GM12878 (cell line): Measurements from ENCODE around the gene MCTS1. TPM values are rescaled to one million over a fixed set of nuclear protein-coding genes. Genes with fewer than 3 reads are reported as not detected.

Source experiments
- polyA plus RNA-seq, 11 experiments: library from polyadenylated mRNA; depleted of rRNA in 4 of 11; unstranded in 6 of 11; stranded (reverse) in 5 of 11; fragments of >200 nt; fragmentation: Nextera tagmentation in 4 of 11; fragmentation: Illumina TruSeq in 1 of 11; extraction: Ambion mirVana in 4 of 11; extraction: Trizol in 1 of 11; gene quantifications; 1 replicate in 1 of 11; 2 replicates in 10 of 11; pipeline versions ENCODE4 v1.2.1 to v1.2.3, GENCODE V29; 2011 to 2016; ENCODE audit warnings: inconsistent platforms in 2 of 11, missing spikeins in 2 of 11, low read depth in 1 of 11
- total RNA-seq, 4 experiments: library from RNA; depleted of rRNA in 3 of 4; stranded (reverse); fragments of >200 nt in 3 of 4; fragmentation: Illumina TruSeq in 1 of 4; extraction: Trizol in 1 of 4; gene quantifications; 2 replicates each; pipeline versions ENCODE4 v1.2.1 to v1.2.3, GENCODE V29; 2013 to 2021

Gene MCTS1
- total and polyA plus RNA-seq, 10 of the 15 experiments (the other 5 are each of a cell fraction or from before 2014, with no cell fraction given) = 59.5 to 238 (median 115) TPM

Other genes starting within 250 kb of the MCTS1 start
- gene ATP1B4, start 242.0 kb upstream of the MCTS1 start, total RNA-seq (2014; rRNA removed) = not detected in 2 replicates
- gene ATP1B4, start 242.0 kb upstream of the MCTS1 start, total RNA-seq (2014; rRNA removed; fragmentation: Illumina TruSeq; extraction: Trizol) = not detected in 2 replicates
- not detected in 2 replicates for gene ATP1B4, start 242.0 kb upstream of the MCTS1 start, total RNA-seq (2021)
- gene ATP1B4, start 242.0 kb upstream of the MCTS1 start, polyA plus RNA-seq (2011; rRNA removed) = 0.01 TPM in 1 of 2 replicates, not detected in the other
- not detected in 2 replicates for gene ATP1B4, start 242.0 kb upstream of the MCTS1 start, polyA plus RNA-seq (2014; fragmentation: Illumina TruSeq; extraction: Trizol)
- not detected for gene ATP1B4, start 242.0 kb upstream of the MCTS1 start, polyA plus RNA-seq (2014; fragmentation: Nextera tagmentation; extraction: Ambion mirVana)
- gene ATP1B4, start 242.0 kb upstream of the MCTS1 start, polyA plus RNA-seq (2014; rRNA removed) = not detected in 2 replicates
- not detected for gene ATP1B4, start 242.0 kb upstream of the MCTS1 start, polyA plus RNA-seq (2016; fragmentation: Nextera tagmentation; extraction: Ambion mirVana)
- 23.6 and 25.5 TPM in 2 replicates for gene LAMP2, start 134.8 kb upstream of the MCTS1 start, total RNA-seq (2014; rRNA removed)
- gene LAMP2, start 134.8 kb upstream of the MCTS1 start, total RNA-seq (2014; rRNA removed; fragmentation: Illumina TruSeq; extraction: Trizol) = 27.1 and 32.0 TPM in 2 replicates
- gene LAMP2, start 134.8 kb upstream of the MCTS1 start, total RNA-seq (2021) = 25.2 and 26.5 TPM in 2 replicates
- 43.2 and 47.3 TPM in 2 replicates for gene LAMP2, start 134.8 kb upstream of the MCTS1 start, polyA plus RNA-seq (2011; rRNA removed)
- 36.9 and 41.4 TPM in 2 replicates for gene LAMP2, start 134.8 kb upstream of the MCTS1 start, polyA plus RNA-seq (2014; fragmentation: Illumina TruSeq; extraction: Trizol)
- 10 to 100 TPM; 21.0 to 27.5 TPM for gene LAMP2, start 134.8 kb upstream of the MCTS1 start, polyA plus RNA-seq (2014; fragmentation: Nextera tagmentation; extraction: Ambion mirVana)
- gene LAMP2, start 134.8 kb upstream of the MCTS1 start, polyA plus RNA-seq (2014; rRNA removed) = 16.3 and 23.1 TPM in 2 replicates
- gene LAMP2, start 134.8 kb upstream of the MCTS1 start, polyA plus RNA-seq (2016; fragmentation: Nextera tagmentation; extraction: Ambion mirVana) = 10 to 100 TPM; 43.5 to 48.1 TPM
- 14.3 and 17.2 TPM in 2 replicates for gene CUL4B, start 43.1 kb upstream of the MCTS1 start, total RNA-seq (2014; rRNA removed)
- 26.3 and 28.0 TPM in 2 replicates for gene CUL4B, start 43.1 kb upstream of the MCTS1 start, total RNA-seq (2014; rRNA removed; fragmentation: Illumina TruSeq; extraction: Trizol)
- 29.0 and 31.4 TPM in 2 replicates for gene CUL4B, start 43.1 kb upstream of the MCTS1 start, total RNA-seq (2021)
- 37.3 and 59.3 TPM in 2 replicates for gene CUL4B, start 43.1 kb upstream of the MCTS1 start, polyA plus RNA-seq (2011; rRNA removed)
- gene CUL4B, start 43.1 kb upstream of the MCTS1 start, polyA plus RNA-seq (2014; fragmentation: Illumina TruSeq; extraction: Trizol) = 28.6 and 38.4 TPM in 2 replicates
- gene CUL4B, start 43.1 kb upstream of the MCTS1 start, polyA plus RNA-seq (2014; fragmentation: Nextera tagmentation; extraction: Ambion mirVana) = 10 to 100 TPM; 11.0 to 12.1 TPM
- gene CUL4B, start 43.1 kb upstream of the MCTS1 start, polyA plus RNA-seq (2014; rRNA removed) = 16.4 and 18.0 TPM in 2 replicates
- gene CUL4B, start 43.1 kb upstream of the MCTS1 start, polyA plus RNA-seq (2016; fragmentation: Nextera tagmentation; extraction: Ambion mirVana) = 10 to 100 TPM; 23.7 to 25.2 TPM
- 16.5 and 18.2 TPM in 2 replicates for gene C1GALT1C1, start 26.0 kb downstream of the MCTS1 start, total RNA-seq (2014; rRNA removed)
- gene C1GALT1C1, start 26.0 kb downstream of the MCTS1 start, total RNA-seq (2014; rRNA removed; fragmentation: Illumina TruSeq; extraction: Trizol) = 19.2 and 19.7 TPM in 2 replicates
- 11.6 and 12.8 TPM in 2 replicates for gene C1GALT1C1, start 26.0 kb downstream of the MCTS1 start, total RNA-seq (2021)
- 23.9 and 42.8 TPM in 2 replicates for gene C1GALT1C1, start 26.0 kb downstream of the MCTS1 start, polyA plus RNA-seq (2011; rRNA removed)
- gene C1GALT1C1, start 26.0 kb downstream of the MCTS1 start, polyA plus RNA-seq (2014; fragmentation: Illumina TruSeq; extraction: Trizol) = 21.1 and 25.7 TPM in 2 replicates
- 10 to 100 TPM; 51.7 to 71.7 TPM for gene C1GALT1C1, start 26.0 kb downstream of the MCTS1 start, polyA plus RNA-seq (2014; fragmentation: Nextera tagmentation; extraction: Ambion mirVana)
- 14.6 and 16.9 TPM in 2 replicates for gene C1GALT1C1, start 26.0 kb downstream of the MCTS1 start, polyA plus RNA-seq (2014; rRNA removed)
- 10 to 100 TPM; 25.9 to 27.3 TPM for gene C1GALT1C1, start 26.0 kb downstream of the MCTS1 start, polyA plus RNA-seq (2016; fragmentation: Nextera tagmentation; extraction: Ambion mirVana)